Fibroblast of villous mesenchyme (primary cell): ENCODE data around the gene SYNDIG1L. TPM values are rescaled to one million over a fixed set of nuclear protein-coding genes. Genes with fewer than 3 reads are reported as not detected.

ENCODE experiments used
- DNase-seq: peaks from one replicate; pipeline ENCODE4 v3.0.0-alpha.2; 2010; ENCODE audit warnings: low read depth
- H3K4me3 ChIP-seq: 2 replicates; pipeline ENCODE4 v1.5.1; 2011; ENCODE audit warnings: low read depth, mild to moderate bottlenecking, low read length
- total RNA-seq: library from RNA; depleted of rRNA; stranded (reverse); fragments of >200 nt; gene quantifications from 2 replicates; pipeline ENCODE4 v1.2.3, GENCODE V29; 2012
- TF ChIP-seq, protein P1 (sequence below): IDR thresholded peaks from 2 replicates; pipeline ENCODE4 v1.5.1; 2012; ENCODE audit warnings: low read depth, mild to moderate bottlenecking, low read length; ENCODE audit not compliant: insufficient read depth

Gene SYNDIG1L
- total RNA-seq, 1 donor, result not detected

DNA sequence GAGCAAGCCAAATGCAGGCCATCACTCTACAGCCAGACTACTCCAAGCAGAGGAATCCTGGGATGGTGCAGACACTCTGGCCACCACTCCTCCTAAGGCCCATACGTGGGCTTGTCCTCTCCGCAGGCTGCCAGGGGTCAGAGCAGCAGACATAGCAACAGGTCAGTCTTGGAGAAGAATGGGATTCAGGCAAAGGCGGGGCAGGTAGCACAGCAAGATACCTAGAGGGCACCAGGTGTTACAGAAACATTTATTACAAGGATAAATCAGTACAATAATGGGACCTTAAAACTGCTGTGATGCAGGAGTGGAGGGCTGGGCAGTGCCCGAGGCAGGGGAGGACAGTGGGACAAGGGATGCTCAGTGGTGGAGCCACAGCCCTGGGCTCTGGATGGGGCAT is 20.3 kb downstream of the SYNDIG1L start:
- H3K4me3 ChIP-seq, result no peak overlapping the region
- DNase-seq, result no peak
- TF ChIP-seq, protein P1, sequence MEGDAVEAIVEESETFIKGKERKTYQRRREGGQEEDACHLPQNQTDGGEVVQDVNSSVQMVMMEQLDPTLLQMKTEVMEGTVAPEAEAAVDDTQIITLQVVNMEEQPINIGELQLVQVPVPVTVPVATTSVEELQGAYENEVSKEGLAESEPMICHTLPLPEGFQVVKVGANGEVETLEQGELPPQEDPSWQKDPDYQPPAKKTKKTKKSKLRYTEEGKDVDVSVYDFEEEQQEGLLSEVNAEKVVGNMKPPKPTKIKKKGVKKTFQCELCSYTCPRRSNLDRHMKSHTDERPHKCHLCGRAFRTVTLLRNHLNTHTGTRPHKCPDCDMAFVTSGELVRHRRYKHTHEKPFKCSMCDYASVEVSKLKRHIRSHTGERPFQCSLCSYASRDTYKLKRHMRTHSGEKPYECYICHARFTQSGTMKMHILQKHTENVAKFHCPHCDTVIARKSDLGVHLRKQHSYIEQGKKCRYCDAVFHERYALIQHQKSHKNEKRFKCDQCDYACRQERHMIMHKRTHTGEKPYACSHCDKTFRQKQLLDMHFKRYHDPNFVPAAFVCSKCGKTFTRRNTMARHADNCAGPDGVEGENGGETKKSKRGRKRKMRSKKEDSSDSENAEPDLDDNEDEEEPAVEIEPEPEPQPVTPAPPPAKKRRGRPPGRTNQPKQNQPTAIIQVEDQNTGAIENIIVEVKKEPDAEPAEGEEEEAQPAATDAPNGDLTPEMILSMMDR, result no peak

DNA sequence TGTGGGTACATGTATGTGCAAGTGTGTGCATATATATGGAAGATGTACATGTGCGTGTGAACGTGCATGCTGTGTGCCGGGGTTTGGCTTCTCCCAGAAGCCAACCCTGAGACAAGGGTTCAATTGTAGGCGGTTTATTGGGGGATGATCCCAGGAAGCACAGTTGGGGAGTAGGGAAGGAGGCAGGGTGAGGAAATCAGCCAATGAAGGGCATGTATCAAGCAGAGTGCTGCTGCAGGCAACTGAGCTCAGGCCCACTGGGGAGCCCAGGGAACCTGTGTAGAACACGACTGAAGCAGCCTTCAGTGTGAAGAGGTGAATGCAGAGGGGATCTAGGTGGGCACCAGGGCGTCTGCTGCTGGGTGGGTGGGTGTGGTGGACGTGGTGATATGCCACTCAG is 21.6 kb downstream of the SYNDIG1L start:
- TF ChIP-seq, protein P1, result no peak
- no peak overlapping the region for H3K4me3 ChIP-seq
- DNase-seq, result no peak

DNA sequence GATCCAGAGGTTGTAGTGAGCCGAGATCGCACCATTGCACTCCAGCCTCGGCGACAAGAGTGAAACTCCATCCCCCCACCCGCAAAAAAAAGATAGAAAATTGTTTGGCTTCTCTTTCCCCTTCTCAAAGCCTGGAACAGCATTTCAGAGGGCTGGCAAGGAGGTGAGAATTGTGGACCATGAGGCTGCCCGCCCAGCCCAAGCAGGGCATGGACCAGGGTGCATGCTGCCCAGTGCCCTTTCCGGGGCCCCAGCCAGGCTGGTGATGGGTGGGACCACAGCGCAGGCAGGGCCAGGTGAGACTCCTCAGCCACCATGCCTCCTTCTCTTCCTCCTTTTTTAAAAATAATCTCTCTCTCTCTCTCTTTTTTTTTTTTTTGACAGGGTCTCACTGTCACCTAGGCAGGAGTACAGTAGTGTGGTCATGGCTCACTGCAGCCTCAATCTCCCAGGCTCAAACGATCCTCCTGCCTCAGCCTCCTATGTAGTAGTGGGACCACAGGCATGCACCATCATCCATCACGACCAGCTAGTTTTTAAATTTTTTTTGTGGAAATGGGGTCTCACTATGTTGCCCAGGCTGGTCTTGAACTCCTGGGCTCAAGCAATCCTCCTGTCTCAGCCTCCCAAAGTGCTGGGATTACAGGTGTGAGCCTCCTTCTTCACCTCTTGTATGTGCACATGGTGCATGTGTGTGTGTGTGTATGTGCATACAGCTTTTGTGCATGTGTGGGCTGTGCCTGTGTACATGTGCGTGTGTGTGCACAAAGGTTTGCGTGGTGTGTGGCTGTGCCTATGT is 22.2 kb downstream of the SYNDIG1L start:
- TF ChIP-seq, protein P1, result no peak
- H3K4me3 ChIP-seq, result no peak overlapping the region
- DNase-seq, result no peak

DNA sequence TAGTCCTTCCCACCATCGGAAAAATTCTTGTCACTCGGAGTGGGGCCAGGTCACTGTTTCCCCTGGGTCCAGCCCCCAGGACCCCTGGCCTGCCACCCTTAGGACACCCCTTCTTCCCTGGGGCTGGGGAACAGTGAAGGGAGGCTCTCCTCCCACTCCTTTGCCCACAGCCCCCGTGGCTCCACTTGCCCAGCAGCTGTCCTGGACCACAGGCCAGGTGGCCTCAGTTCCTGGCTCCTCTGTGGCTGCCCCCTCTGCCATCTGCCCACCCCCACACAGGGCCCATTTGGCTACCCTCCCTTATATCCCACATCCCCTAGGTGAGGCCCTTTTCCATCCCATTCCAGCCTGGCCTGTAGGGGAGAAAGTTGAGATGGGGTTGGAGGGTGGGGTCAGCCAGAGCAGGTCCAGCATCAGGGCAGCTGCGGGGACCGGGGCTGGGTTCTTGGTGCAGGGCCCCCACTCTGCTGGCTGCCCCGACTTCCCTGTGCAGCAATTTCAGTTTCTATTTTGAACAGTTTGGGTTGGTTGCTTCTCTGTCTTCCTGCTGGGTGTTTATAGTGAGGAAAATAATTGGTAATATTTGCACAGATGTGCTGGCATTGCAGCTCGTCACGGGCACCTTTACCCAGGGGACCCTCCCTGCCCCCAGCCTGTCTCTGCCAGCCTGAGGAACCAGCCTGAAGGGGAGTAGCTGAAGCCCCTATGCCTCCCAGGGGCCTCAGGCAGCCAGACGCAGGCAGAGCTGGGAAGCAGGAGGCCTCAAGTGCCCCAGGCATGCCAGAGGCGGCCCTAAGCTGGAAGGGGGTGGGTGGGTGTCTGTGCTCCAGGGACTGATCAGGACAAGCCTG is 23.4 kb downstream of the SYNDIG1L start:
- no peak for DNase-seq
- TF ChIP-seq, protein P1, result no peak

DNA sequence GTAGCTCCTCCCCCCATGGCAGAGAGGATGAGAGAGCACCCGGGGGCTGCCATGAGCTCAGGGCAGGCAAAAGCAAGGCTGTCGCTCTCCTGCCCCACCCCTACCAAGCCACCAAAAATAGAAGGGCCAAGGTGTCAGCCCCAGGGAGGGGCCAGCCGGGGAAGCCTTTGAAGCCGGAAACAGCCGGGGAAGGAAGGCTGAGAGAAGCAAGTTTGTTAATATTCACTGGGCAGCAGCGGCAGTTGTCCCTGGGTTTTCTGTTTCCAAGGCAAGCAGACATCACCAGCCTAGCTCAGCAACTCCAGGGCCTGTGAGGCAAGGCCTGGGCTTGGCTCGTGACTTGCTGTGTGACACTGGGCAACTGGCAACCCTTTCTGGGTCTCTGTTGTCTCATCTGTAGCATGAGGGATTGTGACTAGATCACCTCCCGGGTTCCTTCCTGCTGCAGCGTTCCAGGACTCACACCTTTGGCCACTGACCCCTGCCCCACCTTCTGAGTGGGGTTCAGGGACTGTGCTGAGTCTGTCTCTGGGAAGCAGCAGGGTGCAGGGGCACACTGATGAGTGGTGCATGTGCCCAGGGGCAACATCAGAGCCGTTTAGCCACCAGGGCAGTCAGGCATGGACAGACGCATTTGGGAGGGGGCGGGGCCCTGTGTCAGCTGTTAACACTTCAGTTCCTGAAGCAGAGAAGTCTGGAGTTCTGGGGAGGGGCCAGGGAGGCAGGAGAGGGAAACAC is 24.3 kb downstream of the SYNDIG1L start:
- DNase-seq, result peak; percentile 3
- TF ChIP-seq, protein P1, result no peak
- no peak overlapping the region for H3K4me3 ChIP-seq

More for the DNA sequence above, 23.4 kb downstream of the SYNDIG1L start:
- H3K4me3 ChIP-seq, result no peak overlapping the region

DNA sequence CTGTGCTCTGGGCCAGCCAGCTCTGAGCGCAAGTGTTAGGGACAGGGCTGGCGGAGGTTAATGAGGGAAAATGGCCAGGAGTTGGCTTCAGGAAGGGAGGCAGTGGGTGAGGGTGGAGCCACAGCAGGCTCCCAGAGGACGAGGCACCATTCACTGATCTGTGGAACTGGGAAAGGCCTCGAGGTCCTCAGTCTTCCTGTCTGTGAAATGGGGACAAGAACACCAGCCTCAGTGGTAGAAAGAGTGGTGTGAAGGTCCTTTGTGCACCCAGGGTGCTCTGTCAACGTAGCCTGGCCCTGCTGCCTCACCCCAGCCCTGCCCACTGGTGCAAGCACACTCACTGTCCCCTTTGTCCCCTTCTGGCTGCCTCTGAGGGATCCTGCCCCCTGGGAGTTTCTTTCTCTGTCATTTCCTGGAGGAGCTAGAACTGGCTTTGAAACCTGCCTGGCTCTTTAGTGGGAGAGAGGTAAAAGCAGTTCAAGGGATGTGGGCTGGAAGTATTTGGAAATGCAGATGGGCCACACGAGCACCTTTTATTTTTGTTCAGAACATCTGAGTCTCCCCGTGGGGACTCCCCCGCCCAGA is 25.0 kb downstream of the SYNDIG1L start:
- DNase-seq, result no peak
- TF ChIP-seq, protein P1, result no peak

More for the DNA sequence above, 25.0 kb downstream of the SYNDIG1L start:
- H3K4me3 ChIP-seq, result no peak overlapping the region
